Activated T-cell treated with anti-CD3 and anti-CD28 coated beads, Interleukin-2, amount 50 U/mL, for 4 hours (primary cell): ENCODE measurements around the gene USF2. TPM values are rescaled to one million over a fixed set of nuclear protein-coding genes. Genes with fewer than 3 reads are reported as not detected.

Source experiments
- ATAC-seq, 2 donors: fragments of 200-7000 bp; cut with Tn5 transposase; one replicate each; pipeline ENCODE4 v1.10.0; 2021
- DNase-seq: peaks from one replicate; pipeline ENCODE4 v3.0.0-alpha.2; 2020
- H3K27me3 Mint-ChIP-seq: one replicate; pipeline ENCODE4 v1.8.0; 2021; ENCODE audit warnings: low read depth, mixed read lengths
- H3K36me3 Mint-ChIP-seq: one replicate; pipeline ENCODE4 v1.8.0; 2022; ENCODE audit warnings: mixed read lengths; ENCODE audit not compliant: insufficient read depth
- H3K4me1 Mint-ChIP-seq: one replicate; pipeline ENCODE4 v1.8.0; 2021; ENCODE audit warnings: low read depth, mixed read lengths
- H3K4me3 Mint-ChIP-seq: one replicate; pipeline ENCODE4 v1.8.0; 2021; ENCODE audit warnings: mild to moderate bottlenecking, moderate library complexity, mixed read lengths
- H3K9me3 Mint-ChIP-seq: one replicate; pipeline ENCODE4 v1.8.0; 2021; ENCODE audit warnings: mixed read lengths
- total RNA-seq, 3 donors: library from RNA; stranded (reverse); gene quantifications; one replicate each; pipeline ENCODE4 v1.2.1, GENCODE V29; 2021

The USF2 gene
- total RNA-seq, 3 donors from 2014 or later = 130 to 145 (median 144) TPM

DNA sequence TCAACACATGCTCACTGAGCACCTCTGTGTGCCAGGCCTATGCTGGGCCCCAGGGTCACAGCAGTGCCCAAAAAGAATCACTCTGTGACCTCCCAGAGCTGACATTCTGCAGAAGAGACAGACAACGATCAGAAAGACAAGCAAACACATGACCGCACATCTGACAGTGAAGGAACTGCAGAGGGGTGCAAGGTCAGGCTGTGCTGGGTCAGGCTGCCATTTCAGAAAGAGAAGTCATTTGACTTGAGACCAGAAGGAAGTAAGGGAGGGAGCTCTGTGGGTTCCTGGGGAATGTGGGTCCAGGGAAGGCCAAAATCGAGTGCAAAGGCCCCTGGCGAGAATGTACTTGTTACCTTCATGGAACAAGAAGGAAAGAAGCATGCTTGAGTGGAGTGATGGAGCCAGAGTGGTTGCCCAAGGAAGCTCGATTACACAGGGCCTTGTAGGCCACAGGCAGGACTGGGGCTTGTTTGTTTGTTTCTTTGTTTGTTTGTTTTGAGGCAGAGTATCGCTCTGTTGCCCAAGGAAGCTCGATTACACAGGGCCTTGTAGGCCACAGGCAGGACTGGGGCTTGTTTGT is 48.8 kb downstream of the USF2 start:
- Mint-ChIP-seq H3K9me3 (peaks cover 5% of the 10 kb centered on the region), H3K4me1 (peaks cover 9% of the 10 kb centered on the region), H3K36me3 (no peaks in the 10 kb centered on the region), H3K4me3 (no peak overlapping the region), H3K27me3 (peaks cover 7% of the 10 kb centered on the region)
- no peak for DNase-seq
- ATAC-seq = no peak

- DNase-seq (no peak), ATAC-seq (peak; percentile 32 to 37)
- peaks cover 9% of the 10 kb centered on the region for H3K4me1 Mint-ChIP-seq
- peaks cover 7% of the 10 kb centered on the region for H3K27me3 Mint-ChIP-seq
- H3K4me3 Mint-ChIP-seq = no peak overlapping the region
- H3K9me3 Mint-ChIP-seq = peaks cover 5% of the 10 kb centered on the region
- no peaks in the 10 kb centered on the region for H3K36me3 Mint-ChIP-seq
Observed at GRCh38 chr19:35318679-35319448, 50.1 kb downstream of the USF2 start.

DNA sequence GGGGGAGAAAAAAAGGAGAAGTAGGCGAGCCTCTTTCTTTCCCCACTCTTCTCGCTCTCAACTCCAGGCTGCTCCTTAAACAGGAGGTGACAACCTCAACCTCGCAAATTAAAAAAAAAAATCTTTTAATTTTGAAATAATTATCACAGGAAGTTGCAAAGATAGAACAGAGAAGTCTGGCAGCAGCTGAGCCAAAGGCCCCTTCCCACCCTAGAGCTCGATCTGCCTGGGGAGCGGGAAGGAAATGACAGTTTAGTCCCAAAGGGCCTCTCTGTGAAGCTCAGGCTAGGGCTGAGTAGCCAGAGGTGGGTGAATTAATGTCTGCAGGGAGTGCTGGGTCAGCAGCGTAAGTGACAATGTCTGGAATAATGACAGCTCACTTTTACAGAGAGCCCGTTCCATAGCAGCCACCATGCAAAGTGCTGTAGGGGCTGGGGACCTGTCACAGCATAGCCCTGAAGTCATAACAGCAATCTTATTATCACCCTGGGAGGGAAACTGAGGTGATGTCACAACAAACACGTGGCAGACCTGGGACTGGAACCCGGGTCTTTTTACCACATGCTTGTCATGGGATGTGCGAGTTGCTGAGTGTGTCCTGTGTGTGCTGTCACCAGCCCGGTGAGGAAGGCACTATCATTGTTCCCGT is 51.4 kb downstream of the USF2 start:
- ATAC-seq = no peak
- Mint-ChIP-seq H3K9me3 (peaks cover 5% of the 10 kb centered on the region), H3K36me3 (no peaks in the 10 kb centered on the region), H3K4me3 (no peak overlapping the region), H3K4me1 (peaks cover 9% of the 10 kb centered on the region), H3K27me3 (peaks cover 7% of the 10 kb centered on the region)
- no peak for DNase-seq

- DNase-seq (no peak), ATAC-seq (no peak)
- H3K4me3 Mint-ChIP-seq = no peak overlapping the region
- H3K36me3 Mint-ChIP-seq = no peaks in the 10 kb centered on the region
- peaks cover 5% of the 10 kb centered on the region for H3K9me3 Mint-ChIP-seq
- H3K4me1 Mint-ChIP-seq = peaks cover 9% of the 10 kb centered on the region
- peaks cover 7% of the 10 kb centered on the region for H3K27me3 Mint-ChIP-seq
Observed at GRCh38 chr19:35321291-35321690, 52.5 kb downstream of the USF2 start.

DNA sequence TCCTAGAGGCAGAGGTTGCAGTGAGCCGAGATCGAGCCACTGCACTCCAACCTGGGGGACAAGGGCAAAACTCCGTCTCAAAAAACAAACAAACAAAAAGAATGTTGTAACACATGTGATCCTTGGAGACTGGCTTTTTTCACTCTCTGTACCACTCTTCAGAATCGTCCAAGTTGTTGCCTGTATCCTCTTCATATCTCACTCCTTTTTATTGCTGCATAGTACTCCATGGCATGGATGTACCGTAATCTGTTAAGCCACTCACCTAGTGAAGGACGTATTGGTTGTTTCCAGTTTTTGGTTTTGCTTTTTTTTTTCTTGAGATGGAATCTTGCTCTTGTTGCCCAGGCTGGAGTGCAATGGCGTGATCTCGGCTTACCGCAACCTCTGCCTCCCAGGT is 53.3 kb downstream of the USF2 start:
- peaks cover 9% of the 10 kb centered on the region for H3K4me1 Mint-ChIP-seq
- peaks cover 7% of the 10 kb centered on the region for H3K27me3 Mint-ChIP-seq
- DNase-seq (no peak), ATAC-seq (no peak)
- peaks cover 5% of the 10 kb centered on the region for H3K9me3 Mint-ChIP-seq
- no peaks in the 10 kb centered on the region for H3K36me3 Mint-ChIP-seq
- H3K4me3 Mint-ChIP-seq = no peak overlapping the region

DNA sequence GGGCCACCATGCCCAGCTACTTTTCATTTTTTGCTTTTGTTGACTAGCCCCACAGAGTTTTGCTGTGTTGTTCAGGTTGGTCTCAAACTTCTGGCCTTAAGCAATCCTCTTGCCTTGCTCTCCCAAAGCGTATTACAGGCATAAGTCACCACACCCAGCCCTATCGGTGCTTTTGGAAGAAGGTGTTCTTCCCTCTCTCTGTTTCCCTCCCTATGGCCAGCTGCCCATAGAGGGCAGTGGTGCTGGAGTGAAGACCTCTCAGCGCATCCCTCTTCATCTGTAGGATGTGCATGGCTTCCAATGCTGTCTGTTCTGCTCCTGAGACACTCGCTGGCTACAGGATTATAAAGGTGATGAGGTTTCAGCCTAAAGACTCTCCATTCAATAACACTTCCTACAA is 58.9 kb downstream of the USF2 start:
- H3K9me3 Mint-ChIP-seq = no peaks in the 10 kb centered on the region
- DNase-seq (no peak), ATAC-seq (no peak)
- no peaks in the 10 kb centered on the region for H3K36me3 Mint-ChIP-seq
- no peak overlapping the region for H3K4me3 Mint-ChIP-seq
- peaks cover 8% of the 10 kb centered on the region for H3K27me3 Mint-ChIP-seq
- H3K4me1 Mint-ChIP-seq = peaks cover 8% of the 10 kb centered on the region

GRCh38 chr19:35328851-35329285 is 60.1 kb downstream of the USF2 start, which contains the start of gene CD22:
CD22 (plus strand) TSS chr19:35329187; CDS start chr19:35332041, 2,854 bp downstream.
- no peak for DNase-seq
- peak within 1 kb of the TSS; percentile 63 for H3K4me3 Mint-ChIP-seq
- no peaks in the 10 kb centered on the region for H3K36me3 Mint-ChIP-seq
- peak in 1 of 2 donors; percentile 34 for ATAC-seq
- H3K27me3 Mint-ChIP-seq = peaks cover 11% of the 10 kb centered on the region
- H3K9me3 Mint-ChIP-seq = no peaks in the 10 kb centered on the region
- H3K4me1 Mint-ChIP-seq = peaks cover 16% of the 10 kb centered on the region

DNA sequence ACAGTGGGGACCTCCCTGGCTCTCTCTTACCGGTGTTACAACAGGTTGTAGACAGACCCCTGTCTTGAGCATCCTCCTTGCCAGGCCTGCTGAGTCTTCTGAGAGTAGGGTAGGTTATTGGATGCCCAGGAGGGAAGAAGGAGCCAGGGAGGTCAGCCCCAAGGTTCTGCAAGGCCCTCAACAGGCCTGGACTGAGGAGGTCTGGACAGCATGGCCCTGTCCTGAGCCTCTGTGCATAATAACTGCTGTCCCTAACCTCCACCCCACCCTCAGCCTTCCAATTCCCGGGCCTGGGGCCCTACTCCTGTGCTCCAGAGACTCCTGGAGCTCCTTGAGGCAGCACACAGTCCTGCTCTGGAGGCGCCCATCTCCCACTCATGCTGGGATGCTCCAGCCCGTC is 60.6 kb downstream of the USF2 start:
- peaks cover 18% of the 10 kb centered on the region for H3K4me1 Mint-ChIP-seq
- peak overlapping the region; percentile 63 for H3K4me3 Mint-ChIP-seq
- ATAC-seq (no peak), DNase-seq (no peak)
- H3K9me3 Mint-ChIP-seq = no peaks in the 10 kb centered on the region
- H3K36me3 Mint-ChIP-seq = no peaks in the 10 kb centered on the region
- peaks cover 11% of the 10 kb centered on the region for H3K27me3 Mint-ChIP-seq

Other genes with a start within 250 kb of the USF2 start
- 1 to 10 TPM; 1.1 to 2.3 (median 1.2) TPM for gene SCN1B, start 238.5 kb upstream of the USF2 start, total RNA-seq
- gene HPN, start 227.2 kb upstream of the USF2 start, total RNA-seq = under 1 TPM in 2 of 3 donors, not detected in 1; 0.26 to 0.38 TPM
- gene FXYD3, start 153.1 kb upstream of the USF2 start, total RNA-seq = under 1 TPM; 0.23 to 0.63 (median 0.41) TPM
- gene LGI4, start 133.9 kb upstream of the USF2 start, total RNA-seq = under 1 TPM in 1 of 3 donors, not detected in 2; 0.14 TPM
- gene FXYD1, start 130.1 kb upstream of the USF2 start, total RNA-seq = 1 to 10 TPM in 2 of 3 donors, under 1 TPM in 1; 0.95 to 1.6 (median 1.4) TPM
- under 1 TPM in 1 of 3 donors, not detected in 2; 0.48 TPM for gene FXYD7, start 125.7 kb upstream of the USF2 start, total RNA-seq
- gene FXYD5, start 114.2 kb upstream of the USF2 start, total RNA-seq = 100 to 1,000 TPM; 363 to 466 (median 421) TPM
- gene FAM187B, start 40.2 kb upstream of the USF2 start, total RNA-seq = not detected
- gene LSR, start 20.0 kb upstream of the USF2 start, total RNA-seq = 10 to 100 TPM; 14.0 to 18.7 (median 17.1) TPM
- gene HAMP, start 13.6 kb downstream of the USF2 start, total RNA-seq = under 1 TPM; 0.58 to 0.81 (median 0.60) TPM
- gene MAG, start 23.2 kb downstream of the USF2 start, total RNA-seq = under 1 TPM in 1 of 3 donors, not detected in 2; 0.29 TPM
- 1 to 10 TPM; 1.3 to 5.2 (median 1.4) TPM for gene CD22, start 60.2 kb downstream of the USF2 start, total RNA-seq
- gene FFAR1, start 78.9 kb downstream of the USF2 start, total RNA-seq = not detected
- gene FFAR3, start 89.5 kb downstream of the USF2 start, total RNA-seq = under 1 TPM; 0.30 to 0.91 (median 0.61) TPM
- under 1 TPM in 2 of 3 donors, not detected in 1; 0.21 to 0.25 TPM for gene GPR42, start 102.1 kb downstream of the USF2 start, total RNA-seq
- gene FFAR2, start 179.3 kb downstream of the USF2 start, total RNA-seq = not detected
- gene KRTDAP, start 221.5 kb downstream of the USF2 start, total RNA-seq = not detected
- gene DMKN, start 244.7 kb downstream of the USF2 start, total RNA-seq = 1 to 10 TPM in 1 of 3 donors, under 1 TPM in 2; 0.49 to 1.3 (median 0.95) TPM